HG03439 (cell line): Measurements from ENCODE around the gene MARK2.

Experiments
- ATAC-seq: cut with Tn5 transposase; IDR thresholded peaks from one replicate; pipeline ENCODE4 v1.9.1; 2021; ENCODE audit warnings: mild to moderate bottlenecking, moderate library complexity; ENCODE audit not compliant: unreplicated experiment

Gene MARK2

DNA sequence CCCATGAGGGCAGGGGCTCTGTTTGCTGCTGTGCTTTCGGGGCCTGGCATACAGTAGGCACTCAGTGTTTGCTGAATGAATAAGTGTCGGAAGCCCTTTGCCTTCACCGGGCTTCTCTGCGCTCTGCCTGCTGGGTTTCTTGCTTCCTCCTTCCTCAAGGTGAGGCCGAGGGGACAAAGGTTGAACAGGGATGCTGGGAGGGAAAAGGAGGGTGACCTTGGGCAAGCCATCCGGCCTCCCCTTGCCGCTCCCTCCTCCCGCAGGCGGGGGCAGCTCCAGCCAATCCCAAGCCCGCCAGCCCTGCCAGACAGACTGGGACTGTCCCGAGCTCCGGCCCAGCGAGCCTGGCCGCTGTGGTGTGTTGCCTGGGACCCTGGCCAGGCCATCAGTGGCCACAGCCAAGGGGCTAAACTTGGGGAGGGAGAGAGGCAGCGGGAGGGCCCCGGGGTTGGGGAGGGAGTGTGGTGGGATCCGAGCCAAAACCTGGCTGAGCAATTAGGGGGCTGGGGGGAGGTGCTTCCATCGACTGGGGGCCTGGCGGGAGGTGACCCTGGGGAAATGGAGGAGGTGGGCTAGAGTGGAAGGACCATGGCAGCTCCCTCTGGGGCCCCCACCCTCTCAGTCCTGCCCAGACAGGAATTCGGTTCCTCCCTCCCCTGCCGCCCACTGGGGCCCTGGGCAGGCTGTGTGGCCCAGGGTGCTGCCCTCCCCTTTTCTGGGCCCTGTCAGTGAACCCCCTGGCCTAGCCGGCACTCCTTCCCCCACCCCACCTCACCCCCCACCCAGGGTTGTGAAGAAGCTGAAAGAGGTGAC, 81.4 kb downstream of the MARK2 start:
- ATAC-seq = no peak

DNA sequence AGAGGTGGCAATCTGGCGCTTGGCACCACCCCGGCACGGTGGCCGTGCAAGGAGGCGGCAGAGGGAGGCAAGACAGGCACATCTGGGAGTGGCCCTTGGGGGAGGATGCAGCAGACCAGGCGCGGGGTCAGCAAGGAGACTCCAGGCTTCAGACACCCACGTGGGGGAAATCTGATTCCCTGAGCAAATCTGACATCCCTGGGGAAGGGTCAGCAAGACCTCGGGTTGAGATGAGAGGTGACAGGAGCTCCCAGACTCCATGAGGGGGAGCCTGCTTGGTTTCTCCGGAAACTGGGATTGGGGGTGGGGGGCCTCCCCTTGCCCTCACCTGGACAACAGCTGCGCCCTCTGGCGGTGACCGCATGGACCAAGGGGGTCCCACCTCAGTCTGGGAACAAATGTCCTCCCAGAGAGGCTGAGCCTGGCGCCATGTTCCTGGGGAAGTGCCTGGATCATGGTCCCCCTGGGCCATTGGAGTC, 82.1 kb downstream of the MARK2 start:
- no peak for ATAC-seq

DNA sequence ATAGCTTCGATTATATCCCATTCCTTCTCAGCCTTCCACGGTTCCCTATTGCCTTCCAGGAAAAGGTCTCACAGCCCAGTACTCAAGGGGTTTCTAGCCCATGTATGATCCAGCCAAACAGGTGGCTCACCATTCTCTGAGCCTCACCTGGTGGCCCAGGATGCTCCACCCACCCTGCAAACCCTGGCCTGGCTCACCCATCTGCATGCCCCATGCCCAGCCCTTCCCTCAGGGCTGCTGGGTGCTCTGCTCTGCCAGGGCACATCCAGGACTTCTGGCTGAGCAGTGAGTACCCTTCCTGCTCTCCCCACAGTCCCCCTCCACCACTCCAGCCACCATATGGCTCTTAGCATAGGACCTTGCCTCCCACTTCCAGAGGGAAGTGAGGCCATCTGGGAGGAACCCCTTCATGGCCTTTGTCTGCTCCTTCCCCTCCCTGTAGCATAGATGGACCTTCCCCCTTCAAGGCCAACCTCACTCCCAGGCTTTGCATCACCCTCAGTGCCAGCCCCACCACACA, 83.8 kb downstream of the MARK2 start:
- no peak for ATAC-seq

DNA sequence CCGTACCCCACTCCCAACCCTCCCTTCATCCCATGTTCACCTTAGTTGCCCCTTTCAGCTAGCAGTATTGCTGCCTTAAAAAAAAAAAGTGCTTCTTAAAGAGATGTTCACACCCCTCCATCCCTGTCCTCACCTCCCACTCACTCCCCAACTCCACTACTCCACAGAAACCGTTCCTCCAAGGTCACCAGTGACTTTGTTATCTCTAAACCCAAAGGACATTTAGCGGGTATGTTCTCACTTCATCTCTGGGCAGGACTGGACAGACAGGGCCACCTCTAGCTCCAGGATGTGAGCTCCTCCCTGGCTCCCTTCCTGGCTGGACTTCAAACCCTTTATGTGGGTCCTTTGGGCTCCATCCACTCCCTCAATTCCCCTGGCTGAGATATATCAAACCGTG, 84.4 kb downstream of the MARK2 start:
- no peak for ATAC-seq

DNA sequence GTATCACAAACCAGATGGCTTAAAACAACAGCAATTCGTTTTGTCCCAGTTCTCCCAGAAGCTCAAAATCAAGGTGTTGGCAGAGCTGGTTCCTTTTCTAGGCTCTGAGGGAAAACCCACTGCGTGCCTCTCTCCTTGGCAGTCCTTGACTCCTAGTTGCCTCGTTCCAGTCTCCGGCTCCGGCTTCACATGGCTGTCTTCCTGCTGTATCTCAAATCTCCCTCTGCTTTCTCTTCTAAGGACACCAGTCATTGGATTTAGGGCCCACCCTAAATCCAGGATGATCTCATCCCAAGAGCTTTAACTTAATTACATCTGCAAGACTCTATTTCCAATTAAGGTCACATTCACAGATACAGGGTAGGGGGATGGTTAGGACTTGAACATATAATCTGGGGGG, 90.7 kb downstream of the MARK2 start:
- ATAC-seq = no peak

DNA sequence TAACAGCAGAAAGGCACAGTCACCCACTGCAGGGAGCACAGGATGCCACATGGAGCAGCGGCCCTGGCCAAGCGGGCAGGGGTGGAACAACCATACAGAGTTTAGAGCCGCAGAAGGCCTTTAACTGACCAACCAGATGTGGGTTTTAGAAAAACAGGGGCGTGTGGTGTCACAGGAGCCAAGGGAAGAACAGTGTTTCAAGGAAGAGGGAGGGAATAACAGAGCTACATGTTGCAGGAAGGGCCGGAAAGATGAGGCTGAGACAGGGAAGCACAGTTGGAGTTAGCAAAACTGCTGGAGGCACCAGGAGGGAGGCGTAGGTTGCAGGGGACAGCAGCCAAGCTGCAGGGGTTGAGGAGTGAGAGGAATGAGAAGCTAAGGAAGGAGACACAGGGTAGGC, 92.1 kb downstream of the MARK2 start:
- no peak for ATAC-seq

DNA sequence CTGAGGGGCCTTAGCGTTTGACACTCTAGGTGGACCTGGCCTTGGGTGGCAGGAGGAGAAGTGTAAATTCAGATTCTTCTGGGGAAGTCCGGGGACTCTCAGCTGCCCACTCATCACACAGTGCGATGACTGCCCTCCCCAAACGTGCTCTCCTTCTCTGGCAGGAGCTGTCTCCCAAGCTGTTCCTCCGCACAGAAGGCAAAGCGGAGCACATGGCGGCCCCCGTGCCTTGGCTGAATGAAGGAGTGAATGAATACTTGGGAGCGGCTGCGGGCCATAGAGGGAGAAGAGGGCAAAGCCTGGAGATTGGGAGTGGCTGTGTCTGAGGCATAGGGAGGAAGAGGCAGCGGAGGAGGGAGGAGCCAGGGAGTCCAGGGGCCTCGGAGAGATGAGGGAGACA, 93.0 kb downstream of the MARK2 start:
- no peak for ATAC-seq

DNA sequence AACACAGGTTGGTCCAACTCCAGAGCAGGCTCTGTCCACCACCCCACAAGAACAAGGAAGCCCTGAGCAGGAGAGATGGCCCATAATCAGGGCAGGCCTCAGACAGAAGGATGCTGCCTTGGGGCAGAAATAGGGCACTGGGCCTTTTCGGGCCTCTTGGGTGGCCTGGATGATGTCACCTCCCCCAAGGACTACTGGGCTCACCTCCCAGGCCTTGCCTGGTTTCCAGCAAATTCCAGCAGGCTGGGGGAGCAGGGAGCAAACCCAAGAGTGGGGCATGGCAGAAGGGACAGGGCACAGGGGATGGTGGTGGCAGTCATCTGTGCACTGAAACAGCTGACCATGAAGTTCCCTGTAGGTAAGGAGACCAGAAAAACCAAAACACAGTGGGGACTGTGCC, 94.5 kb downstream of the MARK2 start:
- no peak for ATAC-seq

DNA sequence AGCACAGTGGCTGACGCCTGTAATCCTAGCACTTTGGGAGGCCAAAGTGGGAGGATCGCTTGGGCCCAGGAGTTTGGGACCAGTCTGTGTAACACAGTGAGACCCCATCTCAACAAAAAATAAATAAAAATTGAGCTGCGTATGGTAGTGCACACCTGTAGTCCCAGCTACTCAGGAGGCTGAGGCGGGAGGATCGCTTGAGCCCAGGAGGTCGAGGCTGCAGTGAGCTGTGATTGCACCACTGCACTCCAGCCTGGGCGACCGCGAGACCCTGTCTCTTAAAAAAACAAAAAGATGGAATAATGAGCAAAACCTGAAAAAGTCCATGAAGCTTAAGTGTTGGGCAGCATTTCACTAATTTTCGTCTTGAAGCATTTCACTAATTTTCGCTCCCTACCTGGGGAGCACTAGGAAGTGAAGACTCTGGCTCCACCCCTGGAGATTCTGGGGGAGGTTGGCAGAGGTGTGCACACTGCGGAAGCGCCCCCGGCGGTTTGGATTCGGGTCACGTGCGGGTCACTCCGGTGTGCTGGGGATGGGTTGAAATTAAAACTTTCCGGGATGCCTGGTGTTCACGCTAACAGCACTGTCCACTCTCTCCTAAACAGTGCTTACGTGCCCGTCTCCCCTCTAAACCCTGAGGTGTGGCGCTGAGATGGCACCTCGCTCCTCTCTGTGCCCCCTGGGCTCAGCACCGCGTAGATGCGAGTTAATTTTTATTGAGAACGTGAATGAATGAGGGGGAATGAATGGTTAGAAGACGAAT, 99.0 kb downstream of the MARK2 start:
- ATAC-seq = peak; percentile 14

DNA sequence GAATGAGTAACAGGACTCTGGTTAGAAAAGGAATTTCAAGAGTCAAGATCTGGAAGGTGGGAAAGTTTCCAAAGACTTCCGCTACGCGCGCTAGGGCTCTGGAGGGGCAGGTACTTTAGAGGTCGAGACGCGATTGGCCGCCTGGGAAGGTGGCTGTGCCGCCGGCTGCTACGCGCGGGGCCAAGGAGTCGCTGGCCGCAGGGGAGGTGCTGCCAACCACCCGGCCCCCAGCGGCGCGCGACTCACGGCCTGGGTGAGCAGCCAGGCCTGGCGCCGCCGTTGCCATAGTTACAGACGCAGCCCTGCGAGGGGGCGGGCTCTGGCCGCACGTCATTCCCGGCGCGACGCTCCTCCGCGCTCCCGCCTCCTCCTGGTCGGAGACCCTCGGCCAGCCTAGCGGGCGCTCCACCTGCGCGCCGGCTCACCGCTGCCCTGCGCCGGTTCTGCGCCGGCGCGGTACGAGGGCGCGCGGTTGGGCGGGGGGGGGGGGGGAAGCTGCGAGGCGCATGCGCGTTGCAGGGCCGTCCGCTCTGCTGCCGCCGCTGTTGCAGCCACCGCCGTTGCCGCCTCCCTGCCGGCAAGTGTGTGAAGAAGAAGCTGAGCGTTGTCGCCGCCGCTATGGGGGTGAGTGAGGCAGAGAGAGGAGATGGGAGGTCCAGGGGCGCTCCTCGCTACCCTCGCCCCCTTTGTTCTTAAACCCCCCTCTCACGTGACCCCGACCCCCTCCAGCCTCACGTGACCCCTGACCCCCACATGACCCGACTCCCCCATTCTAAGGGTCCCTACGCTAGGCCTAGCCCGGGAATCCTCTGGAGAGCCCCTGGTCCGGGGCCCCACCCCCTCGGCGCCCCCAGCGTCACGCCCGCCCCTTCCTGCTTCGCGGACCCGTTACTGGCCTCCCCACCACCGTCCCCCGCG, 99.8 kb downstream of the MARK2 start, which contains the start of gene NAA40:
TSS of gene NAA40 (plus strand) at position 524 of the 918 bp plus-strand sequence. CDS start at position 619, 95 bp downstream.
- peak; percentile 94 for ATAC-seq

DNA sequence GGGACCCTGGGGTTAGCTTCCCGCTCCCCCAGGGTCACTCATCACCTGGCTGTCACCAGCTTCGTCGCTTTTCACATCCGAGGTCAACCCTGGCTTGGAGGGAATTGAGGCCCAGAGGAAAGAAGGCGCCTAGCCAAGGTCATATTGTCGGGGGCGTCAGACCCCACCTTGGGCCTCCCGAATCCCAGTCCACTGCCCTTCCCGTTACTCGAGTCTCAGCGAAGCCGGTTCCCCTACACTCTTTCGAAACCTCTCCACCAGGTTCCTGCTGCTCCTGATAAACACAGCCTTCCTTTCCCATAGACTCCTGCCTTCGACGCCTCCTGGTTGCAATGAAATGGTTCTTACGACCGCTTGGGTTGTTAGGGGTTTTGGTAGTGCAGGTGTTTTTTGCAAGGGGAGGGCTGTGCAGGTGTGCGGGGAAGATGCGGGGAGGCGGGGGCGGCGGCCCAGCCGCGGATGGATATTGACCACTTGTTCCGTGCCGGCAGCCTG, 100.5 kb downstream of the MARK2 start:
- ATAC-seq = no peak

DNA sequence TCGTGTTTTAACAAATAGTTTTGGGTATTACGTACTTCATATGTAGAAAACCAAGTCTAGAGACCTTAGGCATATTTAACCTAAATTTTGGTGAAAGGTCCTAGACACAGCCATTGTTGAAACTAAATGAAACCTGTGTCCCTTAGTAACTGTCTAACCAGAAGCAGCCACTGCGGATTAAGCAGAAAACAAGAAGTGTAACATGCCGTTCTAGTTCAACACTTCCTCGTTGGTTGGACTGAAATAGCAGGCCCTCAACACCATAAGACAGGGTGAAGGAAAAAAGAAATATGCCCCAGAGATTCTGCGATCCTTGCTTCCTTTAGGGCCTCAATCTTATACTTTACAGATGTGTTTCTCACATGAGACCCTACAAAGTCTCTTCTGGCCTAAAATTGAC, 101.9 kb downstream of the MARK2 start:
- ATAC-seq = no peak

DNA sequence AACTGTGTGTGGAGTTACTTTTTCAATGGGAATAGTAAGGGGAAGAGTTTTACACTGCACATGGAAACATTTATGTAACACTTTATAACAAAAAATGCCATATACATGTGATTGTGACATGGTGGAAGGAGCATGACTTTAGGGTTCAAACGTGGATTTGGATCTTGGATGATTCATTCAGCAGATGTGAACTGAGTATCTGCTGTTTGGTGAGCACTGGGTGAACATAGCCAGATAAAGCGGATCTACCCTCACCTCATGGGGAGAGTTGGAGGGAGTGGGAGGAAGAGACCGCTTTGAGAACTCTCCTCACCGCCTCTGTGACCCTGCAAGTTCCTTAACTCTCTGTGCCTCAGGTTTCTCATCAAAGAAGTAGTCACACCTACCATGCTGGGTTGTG, 103.0 kb downstream of the MARK2 start:
- no peak for ATAC-seq

DNA sequence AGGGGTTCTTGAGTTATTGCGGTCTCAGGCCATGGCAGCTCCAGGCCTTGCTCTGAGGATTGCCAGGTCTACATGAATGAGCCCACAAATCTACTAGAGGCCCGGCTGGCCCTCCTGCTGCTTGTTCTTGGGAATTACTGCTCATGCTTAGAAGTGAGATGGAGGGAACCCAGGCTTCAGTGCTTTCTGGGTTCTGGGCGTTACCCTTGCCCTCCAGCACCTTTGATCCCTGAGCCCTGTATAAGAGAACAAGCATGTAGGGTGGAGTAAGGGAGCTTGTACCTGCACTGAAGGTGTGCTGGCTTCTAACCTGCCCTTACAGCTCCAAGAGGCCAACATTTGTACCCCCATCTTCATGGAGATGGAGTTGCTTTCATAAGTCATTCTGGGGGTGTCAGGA, 103.9 kb downstream of the MARK2 start:
- no peak for ATAC-seq

DNA sequence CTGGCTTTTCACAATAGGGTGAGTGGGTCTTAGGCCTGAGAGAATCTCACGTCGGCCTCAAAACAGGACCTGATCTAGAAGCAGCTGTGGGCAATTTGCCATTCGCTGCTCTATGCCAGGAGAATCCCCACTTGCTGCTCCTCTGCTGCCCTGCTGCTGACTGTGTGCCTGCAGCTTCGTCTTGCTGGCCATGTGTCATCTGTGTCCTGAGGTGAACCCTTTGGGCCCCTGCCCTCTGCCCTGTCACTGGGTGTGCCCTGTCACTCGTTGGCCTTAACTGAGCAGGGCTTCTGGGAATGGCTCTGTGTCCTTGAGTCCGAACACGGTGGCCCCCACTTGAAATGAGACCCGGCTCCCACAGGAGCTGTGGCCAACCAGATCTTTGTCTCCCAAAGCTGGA, 106.1 kb downstream of the MARK2 start:
- no peak for ATAC-seq

DNA sequence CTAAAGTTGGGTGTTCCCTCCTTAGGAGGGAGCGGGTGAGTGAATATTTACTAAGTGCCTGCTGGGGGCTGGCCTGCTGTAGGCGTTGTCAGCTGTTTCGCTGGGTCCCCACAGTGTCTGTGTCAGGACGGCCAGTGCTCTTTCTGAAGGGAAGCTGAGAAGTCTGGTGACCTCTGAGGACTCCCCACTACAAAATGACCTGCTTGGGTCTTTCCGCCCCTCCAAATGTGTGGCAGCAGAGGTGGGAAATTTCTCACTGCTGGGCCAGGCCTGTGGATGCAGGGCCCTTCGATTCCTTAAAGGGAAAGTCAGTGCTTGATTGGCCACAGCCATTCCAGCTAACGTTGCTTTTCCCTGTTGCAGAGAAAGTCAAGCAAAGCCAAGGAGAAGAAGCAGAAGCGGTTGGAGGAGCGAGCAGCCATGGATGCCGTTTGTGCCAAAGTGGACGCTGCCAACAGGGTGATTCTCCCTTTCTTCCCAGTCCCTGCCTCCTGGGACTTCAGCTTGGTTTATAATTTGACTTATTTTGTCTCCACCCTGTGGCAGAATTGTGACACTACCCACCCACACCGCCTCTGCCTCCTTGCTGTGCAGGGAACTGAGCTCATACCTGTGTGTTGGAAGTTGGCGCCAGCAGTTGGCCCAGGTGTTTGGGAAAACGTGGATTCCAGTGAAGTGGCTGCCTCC, 106.7 kb downstream of the MARK2 start:
- no peak for ATAC-seq

DNA sequence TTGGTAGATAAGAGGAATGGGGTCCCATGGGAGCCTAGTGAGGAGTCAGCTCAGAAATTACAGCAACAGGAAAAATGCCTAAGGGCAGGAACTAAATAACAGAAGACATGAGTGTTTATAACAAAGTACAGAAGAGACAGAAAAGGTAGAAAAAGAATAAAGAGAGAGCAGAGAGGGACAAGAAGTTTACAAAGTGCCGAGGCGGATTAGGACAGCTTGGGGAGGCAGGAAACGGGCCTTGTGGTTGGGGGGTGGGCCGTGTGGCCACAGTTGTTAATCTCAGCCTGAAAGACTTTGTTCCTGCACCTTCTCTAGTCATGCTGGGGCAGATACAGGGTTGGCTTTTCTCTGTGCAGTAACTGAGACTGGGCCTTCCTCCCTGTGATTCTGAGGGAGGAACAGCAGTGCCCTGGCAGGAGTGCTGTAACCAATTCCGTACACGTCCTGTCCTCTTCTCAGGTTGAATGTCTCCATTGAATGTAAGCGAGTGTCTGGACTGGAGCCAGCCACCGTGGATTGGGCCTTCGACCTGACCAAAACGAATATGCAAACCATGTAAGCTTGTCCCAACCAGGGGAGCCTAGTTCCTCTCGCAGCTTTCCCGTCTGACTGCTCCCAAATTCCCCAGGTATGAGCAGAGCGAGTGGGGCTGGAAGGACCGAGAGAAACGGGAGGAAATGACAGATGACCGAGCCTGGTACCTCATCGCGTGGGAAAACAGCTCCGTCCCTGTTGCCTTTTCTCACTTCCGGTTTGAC, 113.0 kb downstream of the MARK2 start:
- no peak for ATAC-seq

DNA sequence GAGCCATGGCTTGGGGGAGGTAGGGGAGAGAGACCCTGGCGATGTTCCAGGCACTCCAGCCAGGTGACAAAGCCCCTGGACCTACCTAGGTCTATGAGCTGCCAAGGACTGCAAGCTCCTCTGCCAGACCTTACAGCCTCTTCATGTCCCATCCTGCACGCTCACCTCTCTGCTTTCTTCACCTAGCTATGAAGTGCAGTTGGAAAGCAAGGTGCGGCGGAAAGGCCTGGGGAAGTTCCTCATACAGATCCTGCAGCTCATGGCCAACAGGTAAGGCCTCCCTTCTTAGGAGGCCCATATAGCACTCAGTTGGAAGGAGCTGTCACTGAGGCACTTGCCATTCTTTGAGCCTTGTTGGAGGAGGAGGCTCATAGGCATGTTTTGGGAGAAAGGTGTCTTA, 113.7 kb downstream of the MARK2 start:
- no peak for ATAC-seq

DNA sequence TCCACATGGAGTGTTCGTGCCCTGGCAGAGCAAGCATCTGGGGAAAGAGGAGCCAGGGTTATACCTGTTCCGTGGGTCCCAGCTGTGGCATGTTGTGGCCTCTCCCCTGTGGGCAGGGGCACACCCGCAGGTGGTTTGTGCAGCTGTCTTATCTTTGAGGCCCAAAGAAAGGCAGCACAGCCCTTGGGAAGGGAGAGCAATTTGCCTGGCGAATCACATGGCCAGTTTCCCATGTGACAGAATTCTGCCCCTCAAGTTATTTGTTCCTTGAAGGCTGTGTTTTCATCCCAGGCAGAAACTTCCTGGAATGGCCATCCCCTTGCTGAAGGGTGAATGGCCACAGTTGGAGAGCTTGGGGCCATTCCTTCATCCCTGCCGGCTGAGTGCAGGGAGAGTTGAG, 119.1 kb downstream of the MARK2 start:
- ATAC-seq = no peak
